ENCODE data around the gene CHPT1.
"Not testable (repeated sequence)": the region's sequence is repeated elsewhere in the genome, so short reads cannot be mapped to it uniquely, and the experiment has no call there.

The CHPT1 gene

GRCh38 chr12:101680647-101681046 is 16.8 kb upstream of the CHPT1 start:
- no peak for TF ChIP-seq CTCF (conservative IDR thresholded peaks at IDR 0.05; ENCODE audit: low read depth, low read length)
- DNase-seq (ENCODE audit: low read depth), result no peak
- no peak overlapping the region for H3K4me3 ChIP-seq (ENCODE audit: low read depth, low read length)

- not testable (repeated sequence) for H3K4me3 ChIP-seq (ENCODE audit: low read depth, low read length); DNase-seq (ENCODE audit: low read depth)
Observed at GRCh38 chr12:101681627-101682026, 15.8 kb upstream of the CHPT1 start.

GRCh38 chr12:101685092-101685491 is 12.3 kb upstream of the CHPT1 start:
- no peak for DNase-seq (ENCODE audit: low read depth)
- H3K4me3 ChIP-seq (ENCODE audit: low read depth, low read length), result no peak overlapping the region
- TF ChIP-seq CTCF (conservative IDR thresholded peaks at IDR 0.05; ENCODE audit: low read depth, low read length), result no peak

- TF ChIP-seq CTCF (conservative IDR thresholded peaks at IDR 0.05; ENCODE audit: low read depth, low read length), result no peak
- no peak for DNase-seq (ENCODE audit: low read depth)
- no peak overlapping the region for H3K4me3 ChIP-seq (ENCODE audit: low read depth, low read length)
Observed at GRCh38 chr12:101686176-101686575, 11.3 kb upstream of the CHPT1 start.

GRCh38 chr12:101690544-101691098 is 6.8 kb upstream of the CHPT1 start:
- H3K4me3 ChIP-seq (ENCODE audit: low read depth, low read length), result no peak overlapping the region
- TF ChIP-seq CTCF (conservative IDR thresholded peaks at IDR 0.05; ENCODE audit: low read depth, low read length), result no peak

GRCh38 chr12:101691503-101692096 is 5.8 kb upstream of the CHPT1 start:
- no peak for DNase-seq (ENCODE audit: low read depth)
- H3K4me3 ChIP-seq (ENCODE audit: low read depth, low read length), result no peak overlapping the region
- no peak for TF ChIP-seq CTCF (conservative IDR thresholded peaks at IDR 0.05; ENCODE audit: low read depth, low read length)

More at GRCh38 chr12:101690544-101691098, 6.8 kb upstream of the CHPT1 start:
- DNase-seq (ENCODE audit: low read depth), result no peak

- H3K4me3 ChIP-seq (ENCODE audit: low read depth, low read length), result no peak overlapping the region
- no peak for TF ChIP-seq CTCF (conservative IDR thresholded peaks at IDR 0.05; ENCODE audit: low read depth, low read length)
Observed at GRCh38 chr12:101694297-101694848, 3.1 kb upstream of the CHPT1 start.

More at GRCh38 chr12:101694297-101694848, 3.1 kb upstream of the CHPT1 start:
- no peak for DNase-seq (ENCODE audit: low read depth)
